ENCODE measurements around the gene HOXA1. TPM values are rescaled to one million over a fixed set of nuclear protein-coding genes. Genes with fewer than 3 reads are reported as not detected.

Gene HOXA1
- total RNA-seq, 1 donor from 2014 or later: not detected

DNA sequence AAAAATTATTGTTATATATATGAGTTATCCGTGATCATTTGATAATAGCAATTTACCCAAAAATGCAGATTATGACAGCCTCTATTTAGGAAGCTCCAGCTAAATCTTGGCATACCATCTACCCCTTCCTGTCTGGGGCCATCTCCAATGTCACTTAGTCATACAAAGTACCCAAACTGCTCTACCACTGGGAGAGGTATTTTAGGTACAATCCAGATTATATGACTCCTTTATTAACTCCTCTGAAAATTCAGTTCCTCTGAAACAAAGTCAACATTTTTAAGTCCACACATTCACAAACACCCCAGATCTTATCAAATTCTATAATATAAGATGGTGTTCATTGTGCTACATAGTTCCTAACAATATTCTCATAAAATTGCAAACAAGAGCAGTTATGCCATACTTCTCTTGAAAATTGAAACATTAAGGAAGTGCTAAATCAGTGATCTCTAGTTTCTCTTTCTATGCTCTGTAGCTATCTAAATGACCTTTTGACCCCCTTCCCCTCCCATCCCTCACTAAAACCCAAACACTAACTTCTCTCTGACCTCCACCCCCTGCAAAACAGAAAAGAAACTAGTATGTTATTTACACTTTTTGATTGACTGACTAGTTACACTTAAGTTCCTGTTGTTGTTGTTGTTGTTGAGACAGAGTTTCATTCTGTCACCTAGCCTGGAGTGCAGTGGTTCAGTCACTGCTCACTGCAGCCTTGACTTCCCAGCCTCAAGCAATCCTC, 16.4 kb downstream of the HOXA1 start:
- no peaks in the 10 kb centered on the region for H3K36me3 Mint-ChIP-seq (ENCODE audit: unreplicated experiment)
- no peak overlapping the region for H3K4me3 Mint-ChIP-seq (ENCODE audit: unreplicated experiment)
- no peak overlapping the region for H3K27ac Mint-ChIP-seq (ENCODE audit: unreplicated experiment)
- peaks cover 3% of the 10 kb centered on the region for H3K27me3 Mint-ChIP-seq (ENCODE audit: unreplicated experiment)
- no peak for TF ChIP-seq CTCF (IDR thresholded peaks at IDR 0.05; ENCODE audit: partially characterized antibody, unreplicated experiment)
- no peaks in the 10 kb centered on the region for H3K9me3 Mint-ChIP-seq (ENCODE audit: unreplicated experiment)
- H3K4me1 Mint-ChIP-seq (ENCODE audit: low read depth, unreplicated experiment): no peaks in the 10 kb centered on the region
- no peak for DNase-seq

- Mint-ChIP-seq H3K27ac (ENCODE audit: unreplicated experiment) (no peak overlapping the region), H3K36me3 (ENCODE audit: unreplicated experiment) (no peaks in the 10 kb centered on the region), H3K9me3 (ENCODE audit: unreplicated experiment) (no peaks in the 10 kb centered on the region), H3K4me3 (ENCODE audit: unreplicated experiment) (no peak overlapping the region), H3K27me3 (ENCODE audit: unreplicated experiment) (peaks cover 3% of the 10 kb centered on the region), H3K4me1 (ENCODE audit: low read depth, unreplicated experiment) (no peaks in the 10 kb centered on the region)
- no peak for DNase-seq
- TF ChIP-seq CTCF (IDR thresholded peaks at IDR 0.05; ENCODE audit: partially characterized antibody, unreplicated experiment): no peak
Observed at GRCh38 chr7:27078616-27079233, 17.1 kb downstream of the HOXA1 start.

DNA sequence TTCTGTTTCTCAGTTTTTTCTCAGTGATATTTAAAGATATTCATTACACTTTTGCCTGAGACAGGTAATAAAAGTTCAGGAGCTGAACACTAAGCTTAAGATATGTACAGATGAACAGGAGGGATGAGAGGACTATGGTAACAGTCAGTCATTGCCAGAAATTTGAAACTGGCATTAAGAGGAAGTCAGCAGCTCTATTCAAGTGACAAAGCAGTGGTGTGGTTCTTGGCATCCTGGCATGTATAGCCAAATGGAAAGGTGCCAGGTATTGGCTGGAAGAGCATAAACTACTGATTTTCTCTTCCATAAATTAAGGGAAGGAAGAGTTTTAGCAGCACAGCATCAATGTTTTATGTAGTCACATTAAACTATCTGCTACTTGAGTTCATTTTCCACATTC, 22.7 kb downstream of the HOXA1 start:
- Mint-ChIP-seq H3K27ac (ENCODE audit: unreplicated experiment) (no peak overlapping the region), H3K9me3 (ENCODE audit: unreplicated experiment) (no peaks in the 10 kb centered on the region), H3K4me3 (ENCODE audit: unreplicated experiment) (no peak overlapping the region), H3K4me1 (ENCODE audit: low read depth, unreplicated experiment) (no peaks in the 10 kb centered on the region), H3K27me3 (ENCODE audit: unreplicated experiment) (peaks cover 1% of the 10 kb centered on the region), H3K36me3 (ENCODE audit: unreplicated experiment) (no peaks in the 10 kb centered on the region)
- DNase-seq: no peak
- TF ChIP-seq CTCF (IDR thresholded peaks at IDR 0.05; ENCODE audit: partially characterized antibody, unreplicated experiment): no peak

DNA sequence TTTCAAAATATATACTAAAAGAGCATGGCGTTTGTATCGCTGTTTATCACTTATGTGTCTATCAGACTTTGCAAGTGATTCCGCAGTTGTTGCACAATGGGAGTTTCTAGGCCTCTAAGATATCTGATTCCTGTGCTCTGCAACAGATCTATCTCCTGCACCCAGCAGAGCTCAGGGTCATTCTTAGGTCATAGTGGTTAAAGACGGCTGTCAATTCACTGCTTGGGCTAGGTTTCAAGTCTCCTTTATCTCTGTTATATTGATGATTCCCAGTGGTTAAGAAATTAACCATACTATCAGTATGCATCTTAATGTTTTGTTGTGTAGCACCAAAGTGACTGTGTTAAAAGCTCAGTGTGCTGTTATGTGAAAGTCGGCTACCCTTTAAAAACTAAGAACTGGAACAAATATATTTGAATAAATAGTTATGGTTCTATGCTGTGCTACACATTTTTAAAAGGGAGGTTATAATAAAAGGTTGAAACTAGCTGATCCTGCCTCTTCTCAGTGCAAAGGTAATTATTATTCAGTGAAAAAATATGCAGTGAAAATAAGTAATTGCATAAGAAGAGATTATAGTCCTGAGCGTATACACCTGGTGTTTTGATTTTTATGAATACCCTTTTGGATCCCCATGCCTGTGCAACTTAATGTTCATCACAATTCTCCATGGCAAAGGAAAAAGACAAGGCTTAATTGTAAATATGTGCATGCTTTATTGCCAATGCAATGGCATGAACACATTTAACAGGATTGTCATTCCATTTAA, 24.0 kb downstream of the HOXA1 start:
- Mint-ChIP-seq H3K36me3 (ENCODE audit: unreplicated experiment) (no peaks in the 10 kb centered on the region), H3K27ac (ENCODE audit: unreplicated experiment) (no peak overlapping the region), H3K27me3 (ENCODE audit: unreplicated experiment) (peaks cover 1% of the 10 kb centered on the region), H3K9me3 (ENCODE audit: unreplicated experiment) (no peaks in the 10 kb centered on the region), H3K4me1 (ENCODE audit: low read depth, unreplicated experiment) (no peaks in the 10 kb centered on the region), H3K4me3 (ENCODE audit: unreplicated experiment) (no peak overlapping the region)
- no peak for DNase-seq
- TF ChIP-seq CTCF (IDR thresholded peaks at IDR 0.05; ENCODE audit: partially characterized antibody, unreplicated experiment): no peak

All from glutamatergic neuron (in vitro differentiated cells).